GM19023 (cell line): ENCODE data around the gene ARPC2.

Experiments
- ATAC-seq: cut with Tn5 transposase; IDR thresholded peaks from one replicate; pipeline ENCODE4 v1.9.1; 2021; ENCODE audit warnings: mild to moderate bottlenecking, moderate library complexity; ENCODE audit not compliant: unreplicated experiment

Gene ARPC2

GRCh38 chr2:218216336-218216673 is 684 bp upstream of the ARPC2 start:
- ATAC-seq: no peak

GRCh38 chr2:218217360-218218267 is 625 bp downstream of the ARPC2 start:
- ATAC-seq: peak; percentile 42

- ATAC-seq: peak; percentile 38
Observed at GRCh38 chr2:218218268-218219185, 1.5 kb downstream of the ARPC2 start.

- no peak for ATAC-seq
Observed at GRCh38 chr2:218219934-218220333, 2.9 kb downstream of the ARPC2 start.

GRCh38 chr2:218221000-218221399 is 4.0 kb downstream of the ARPC2 start:
- no peak for ATAC-seq

GRCh38 chr2:218223046-218223445 is 6.1 kb downstream of the ARPC2 start:
- no peak for ATAC-seq

- ATAC-seq: no peak
Observed at GRCh38 chr2:218224186-218224585, 7.2 kb downstream of the ARPC2 start.

GRCh38 chr2:218226903-218227302 is 9.9 kb downstream of the ARPC2 start:
- no peak for ATAC-seq

- no peak for ATAC-seq
Observed at GRCh38 chr2:218228366-218229090, 11.5 kb downstream of the ARPC2 start.

- peak; percentile 78 for ATAC-seq
Observed at GRCh38 chr2:218229239-218229638, 12.2 kb downstream of the ARPC2 start.

- ATAC-seq: no peak
Observed at GRCh38 chr2:218229851-218230250, 12.9 kb downstream of the ARPC2 start.

- ATAC-seq: peak; percentile 63
Observed at GRCh38 chr2:218230882-218231281, 13.9 kb downstream of the ARPC2 start.

- ATAC-seq: no peak
Observed at GRCh38 chr2:218233543-218233942, 16.6 kb downstream of the ARPC2 start.

- ATAC-seq: no peak
Observed at GRCh38 chr2:218234521-218234920, 17.5 kb downstream of the ARPC2 start.

GRCh38 chr2:218235017-218235416 is 18.0 kb downstream of the ARPC2 start:
- no peak for ATAC-seq

GRCh38 chr2:218236829-218237228 is 19.8 kb downstream of the ARPC2 start:
- ATAC-seq: no peak

GRCh38 chr2:218238887-218239286 is 21.9 kb downstream of the ARPC2 start:
- ATAC-seq: no peak

GRCh38 chr2:218244204-218244603 is 27.2 kb downstream of the ARPC2 start:
- ATAC-seq: no peak

GRCh38 chr2:218244665-218245064 is 27.7 kb downstream of the ARPC2 start:
- no peak for ATAC-seq

- no peak for ATAC-seq
Observed at GRCh38 chr2:218245214-218245613, 28.2 kb downstream of the ARPC2 start.

GRCh38 chr2:218249691-218250090 is 32.7 kb downstream of the ARPC2 start:
- ATAC-seq: no peak
